Left lung (tissue), 10 donors: ENCODE results near the gene MAP2K2. TPM values are rescaled to one million over a fixed set of nuclear protein-coding genes. Genes with fewer than 3 reads are reported as not detected.

Experiments
- ATAC-seq: fragments of 200-7000 bp; cut with Tn5 transposase; one replicate; pipeline ENCODE4 v1.9.1; 2020; ENCODE audit warnings: moderate library complexity
- DNase-seq, 4 donors: peaks; one replicate each; pipeline ENCODE4 v3.0.0-alpha.2; 2013 to 2020
- H3K27ac ChIP-seq, 2 donors: fragments of 200-600 bp; sonication (generic) in 1 of 2; one replicate each; pipeline versions ENCODE4 v1.5.0 to v1.8.0; 2020 to 2021
- H3K27me3 ChIP-seq, 2 donors: fragments of 200-600 bp; sonication (generic) in 1 of 2; one replicate each; pipeline versions ENCODE4 v1.5.0 to v1.8.0; 2020 to 2021
- H3K36me3 ChIP-seq, 2 donors: fragments of 200-600 bp; sonication (generic) in 1 of 2; one replicate each; pipeline versions ENCODE4 v1.5.0 to v1.8.0; 2020 to 2021
- H3K4me1 ChIP-seq, 2 donors: fragments of 200-600 bp; one replicate each; pipeline ENCODE4 v1.8.0; 2021
- H3K4me3 ChIP-seq, 2 donors: fragments of 200-600 bp; sonication (generic) in 1 of 2; one replicate each; pipeline versions ENCODE4 v1.5.0 to v1.8.0; 2020 to 2021; ENCODE audit warnings: mild to moderate bottlenecking in 1 of 2
- H3K9me3 ChIP-seq, 2 donors: fragments of 200-600 bp; sonication (generic) in 1 of 2; one replicate each; pipeline versions ENCODE4 v1.5.0 to v1.8.0; 2020 to 2021
- CTCF ChIP-seq, 2 donors: fragments of 200-600 bp; sonication (generic) in 1 of 2; IDR thresholded peaks; one replicate each; pipeline versions ENCODE4 v1.5.0 to v1.8.0; 2021; ENCODE audit warnings: antibody characterized with exemption in 2 of 2
- intact Hi-C, 2 donors: fragments of 100-400 bp; cut with DNase I; formaldehyde crosslinking; loops; one replicate each; pipeline versions ENCODE4 v1.11.2 to v1.14.2; 2022
- polyA plus RNA-seq, 6 donors: library from polyadenylated mRNA; unstranded; fragments of 120-200 nt; gene quantifications; one replicate each; pipeline ENCODE4 v1.2.1, GENCODE V29; 2013; ENCODE audit not compliant: insufficient read length in 6 of 6
- total RNA-seq, 2 donors: library from RNA; stranded (reverse); fragmentation: NEBNext Ultra II Directional; extraction: Animal tissue kit (Norgen Biotek cat#: 25700); gene quantifications; one replicate each; pipeline ENCODE4 v1.2.1, GENCODE V29; 2021
- donor health status: DM: no; HTN: yes; CAD: no.
- donor health status: DM: no; HTN: no; CAD: no.

Gene MAP2K2
- total and polyA plus RNA-seq, 8 donors, result 97.2 to 143 (median 117) TPM

- H3K36me3 ChIP-seq, result peaks cover 0 to 95% of the 10 kb centered on the region in 2 donors
- no peak overlapping the region for H3K4me3 ChIP-seq
- no peaks in the 10 kb centered on the region for H3K9me3 ChIP-seq
- DNase-seq (no peak), ATAC-seq (no peak)
- no peaks in the 10 kb centered on the region for H3K4me1 ChIP-seq
- no peak overlapping the region for H3K27ac ChIP-seq
- no peaks in the 10 kb centered on the region for H3K27me3 ChIP-seq
- intact Hi-C loops, result no loop called here
- TF ChIP-seq CTCF (IDR thresholded peaks at IDR 0.05), result no peak
Observed at GRCh38 chr19:4103080-4103433, 20.9 kb downstream of the MAP2K2 start.

- H3K4me3 ChIP-seq, result no peak overlapping the region
- H3K27me3 ChIP-seq, result no peaks in the 10 kb centered on the region
- intact Hi-C loops, result no loop called here
- no peak overlapping the region for H3K27ac ChIP-seq
- no peak for TF ChIP-seq CTCF (IDR thresholded peaks at IDR 0.05)
- DNase-seq (no peak), ATAC-seq (no peak)
- peaks cover 0 to 93% of the 10 kb centered on the region in 2 donors for H3K36me3 ChIP-seq
- H3K9me3 ChIP-seq, result no peaks in the 10 kb centered on the region
- no peaks in the 10 kb centered on the region for H3K4me1 ChIP-seq
Observed at GRCh38 chr19:4102339-4103079, 21.4 kb downstream of the MAP2K2 start.

- H3K27me3 ChIP-seq, result no peaks in the 10 kb centered on the region
- H3K4me3 ChIP-seq, result no peak overlapping the region
- no peak for ATAC-seq
- intact Hi-C loops, result no loop called here
- no peak for DNase-seq
- no peak for TF ChIP-seq CTCF (IDR thresholded peaks at IDR 0.05)
- H3K4me1 ChIP-seq, result no peaks in the 10 kb centered on the region
- H3K9me3 ChIP-seq, result no peaks in the 10 kb centered on the region
- H3K36me3 ChIP-seq, result peaks cover 0 to 93% of the 10 kb centered on the region in 2 donors
- no peak overlapping the region for H3K27ac ChIP-seq
Observed at GRCh38 chr19:4101496-4101770, 22.5 kb downstream of the MAP2K2 start.

- intact Hi-C loops, result no loop called here
- Histone ChIP-seq H3K27ac (no peak overlapping the region), H3K36me3 (peaks cover 0 to 93% of the 10 kb centered on the region in 2 donors), H3K4me1 (no peaks in the 10 kb centered on the region), H3K4me3 (no peak overlapping the region), H3K9me3 (no peaks in the 10 kb centered on the region), H3K27me3 (no peaks in the 10 kb centered on the region)
- ATAC-seq (no peak), DNase-seq (no peak)
- TF ChIP-seq CTCF (IDR thresholded peaks at IDR 0.05), result no peak
Observed at GRCh38 chr19:4100647-4101495, 23.1 kb downstream of the MAP2K2 start.

GRCh38 chr19:4099041-4099764, 24.7 kb downstream of the MAP2K2 start:
- ATAC-seq (peak; percentile 88), DNase-seq (peak in 3 of 4 donors; percentile 42 to 79 (median 78))
- Histone ChIP-seq H3K4me3 (no peak overlapping the region), H3K9me3 (no peaks in the 10 kb centered on the region), H3K4me1 (no peaks in the 10 kb centered on the region), H3K27ac (no peak overlapping the region), H3K36me3 (peaks cover 0 to 98% of the 10 kb centered on the region in 2 donors), H3K27me3 (no peaks in the 10 kb centered on the region)
- intact Hi-C loops, result no loop called here
- no peak for TF ChIP-seq CTCF (IDR thresholded peaks at IDR 0.05)
